GM12872 (cell line): ENCODE measurements around the gene MZT1.

Source experiments
- TF ChIP-seq, protein P1 (sequence below): IDR thresholded peaks from 3 replicates; pipeline ENCODE4 v1.5.1; 2011; ENCODE audit warnings: low read depth, mild to moderate bottlenecking, low read length, moderate library complexity; ENCODE audit not compliant: insufficient read depth

MZT1 gene

DNA sequence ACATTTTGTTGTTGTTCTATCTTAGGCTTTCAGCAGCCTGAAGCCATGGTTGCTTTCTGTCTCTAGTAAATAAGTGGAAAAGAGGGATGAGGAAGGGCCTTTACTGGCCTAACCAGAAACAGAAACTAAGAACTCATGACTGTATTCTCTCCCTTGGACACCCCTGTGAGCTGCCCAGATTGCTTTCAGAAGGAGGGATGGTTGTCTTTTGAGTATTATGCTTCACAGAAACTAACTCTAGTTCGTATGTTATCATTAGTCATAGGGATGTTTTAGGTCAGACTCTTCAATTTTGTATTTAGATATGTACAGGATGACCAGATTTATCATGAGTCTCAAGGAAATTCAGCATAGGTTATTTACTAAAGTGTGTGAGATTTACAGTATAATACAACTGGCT, 17.8 kb upstream of the MZT1 start:
- TF ChIP-seq, protein P1, sequence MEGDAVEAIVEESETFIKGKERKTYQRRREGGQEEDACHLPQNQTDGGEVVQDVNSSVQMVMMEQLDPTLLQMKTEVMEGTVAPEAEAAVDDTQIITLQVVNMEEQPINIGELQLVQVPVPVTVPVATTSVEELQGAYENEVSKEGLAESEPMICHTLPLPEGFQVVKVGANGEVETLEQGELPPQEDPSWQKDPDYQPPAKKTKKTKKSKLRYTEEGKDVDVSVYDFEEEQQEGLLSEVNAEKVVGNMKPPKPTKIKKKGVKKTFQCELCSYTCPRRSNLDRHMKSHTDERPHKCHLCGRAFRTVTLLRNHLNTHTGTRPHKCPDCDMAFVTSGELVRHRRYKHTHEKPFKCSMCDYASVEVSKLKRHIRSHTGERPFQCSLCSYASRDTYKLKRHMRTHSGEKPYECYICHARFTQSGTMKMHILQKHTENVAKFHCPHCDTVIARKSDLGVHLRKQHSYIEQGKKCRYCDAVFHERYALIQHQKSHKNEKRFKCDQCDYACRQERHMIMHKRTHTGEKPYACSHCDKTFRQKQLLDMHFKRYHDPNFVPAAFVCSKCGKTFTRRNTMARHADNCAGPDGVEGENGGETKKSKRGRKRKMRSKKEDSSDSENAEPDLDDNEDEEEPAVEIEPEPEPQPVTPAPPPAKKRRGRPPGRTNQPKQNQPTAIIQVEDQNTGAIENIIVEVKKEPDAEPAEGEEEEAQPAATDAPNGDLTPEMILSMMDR = no peak

DNA sequence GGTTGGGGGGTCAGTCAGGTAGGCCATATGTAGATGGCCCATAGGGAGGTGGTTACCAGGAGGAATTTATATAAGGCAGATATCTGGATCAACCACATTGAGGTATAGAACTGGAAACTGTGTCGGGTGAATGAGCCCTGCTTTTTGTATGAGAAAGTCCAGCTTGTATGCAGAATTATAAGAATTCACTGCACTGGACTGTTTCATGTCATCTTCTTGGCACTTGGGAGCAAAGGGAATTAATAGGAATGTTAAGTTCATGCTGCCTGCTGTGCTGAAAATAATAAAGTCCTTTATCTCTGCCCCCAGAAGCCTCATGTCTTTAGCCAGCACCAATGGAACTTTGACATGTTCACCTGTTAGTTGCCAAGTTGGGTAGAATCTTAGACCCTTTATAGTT, 12.6 kb upstream of the MZT1 start:
- TF ChIP-seq, protein P1 = no peak

DNA sequence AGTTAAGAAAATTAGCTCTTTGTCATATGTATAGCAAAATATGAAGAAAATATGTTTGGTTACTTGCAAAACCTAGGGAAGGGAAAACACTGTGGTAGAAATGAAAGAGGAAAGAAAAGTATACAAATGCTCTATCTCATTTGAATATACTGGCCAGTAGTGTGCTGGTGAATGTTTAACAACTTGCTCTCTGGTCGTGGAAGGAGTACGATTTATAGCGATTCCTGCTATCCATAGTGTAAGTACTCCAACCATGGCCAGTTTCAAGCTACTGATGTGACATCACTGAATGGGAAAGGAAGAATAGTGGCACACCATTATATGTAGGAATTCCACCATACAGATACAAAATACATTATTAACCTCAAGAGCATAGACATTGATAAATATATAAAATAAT, 9.6 kb upstream of the MZT1 start:
- TF ChIP-seq, protein P1 = no peak

DNA sequence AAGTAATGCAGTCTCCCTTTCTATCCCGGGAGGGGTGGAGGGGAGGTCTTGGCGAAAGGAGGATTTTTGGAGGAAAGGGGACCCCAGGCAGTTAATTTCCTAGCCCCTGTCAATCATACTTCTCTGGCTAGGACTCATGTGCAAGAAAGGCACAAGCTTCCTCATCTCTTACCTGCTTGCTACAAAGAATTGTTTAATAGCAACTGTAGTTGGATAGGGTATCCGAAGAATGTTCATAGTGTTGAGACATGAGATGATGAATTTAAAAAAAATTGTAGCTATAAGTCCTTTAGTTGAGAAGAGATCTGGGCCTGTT, 819 bp upstream of the MZT1 start:
- TF ChIP-seq, protein P1 = no peak

DNA sequence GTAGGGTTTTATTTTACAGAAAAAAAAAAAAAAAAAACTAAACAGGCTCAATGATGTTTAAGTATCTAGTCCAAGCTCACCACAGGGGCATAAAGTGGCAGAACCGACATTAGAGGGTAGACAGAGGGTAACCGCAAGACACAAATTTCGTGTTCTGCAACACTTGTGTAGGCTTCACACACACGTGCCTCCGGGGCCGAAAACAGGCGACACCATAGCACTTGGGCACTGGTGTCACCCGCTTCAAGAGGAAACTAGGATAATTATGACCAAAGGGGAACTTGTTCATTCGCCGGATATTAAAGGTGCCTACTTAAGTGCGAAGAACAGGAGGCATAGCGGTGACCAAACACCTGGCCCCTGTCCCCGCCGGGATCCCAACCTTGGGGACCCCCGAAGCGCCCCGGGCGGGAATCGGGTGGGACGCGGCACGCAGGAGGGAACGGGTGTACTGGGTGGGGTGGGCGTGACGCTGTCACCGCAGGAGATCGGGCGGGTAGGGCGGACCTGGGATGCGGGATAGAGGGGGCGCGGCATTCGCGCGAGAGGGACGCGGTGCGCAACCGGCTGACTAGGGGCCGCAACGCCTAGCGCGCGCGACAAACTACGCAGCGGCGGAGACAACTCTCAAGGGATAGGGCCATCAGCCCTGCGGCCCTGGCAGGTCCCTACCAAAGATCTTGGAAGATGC, 558 bp downstream of the MZT1 start:
- TF ChIP-seq, protein P1 = no peak

DNA sequence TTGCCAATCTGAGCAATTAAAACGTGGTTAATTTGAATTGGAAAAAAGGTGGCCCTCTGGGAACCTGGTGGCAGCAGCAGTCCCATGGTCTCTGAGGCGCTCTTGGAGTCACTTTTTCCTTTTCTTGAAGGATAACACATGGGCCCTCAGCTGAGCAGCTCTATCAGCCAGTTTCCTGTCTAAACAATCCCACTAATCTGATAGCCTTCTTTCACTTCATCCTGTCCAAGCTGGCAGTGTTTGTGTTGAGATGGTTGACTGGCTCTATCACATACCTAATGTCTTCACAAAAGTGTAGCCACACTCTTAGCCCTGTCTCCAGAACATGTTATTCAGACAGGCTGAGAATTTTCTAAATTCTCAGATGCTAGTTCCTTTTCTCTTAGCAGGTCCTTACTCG, 10.7 kb downstream of the MZT1 start:
- TF ChIP-seq, protein P1 = no peak

DNA sequence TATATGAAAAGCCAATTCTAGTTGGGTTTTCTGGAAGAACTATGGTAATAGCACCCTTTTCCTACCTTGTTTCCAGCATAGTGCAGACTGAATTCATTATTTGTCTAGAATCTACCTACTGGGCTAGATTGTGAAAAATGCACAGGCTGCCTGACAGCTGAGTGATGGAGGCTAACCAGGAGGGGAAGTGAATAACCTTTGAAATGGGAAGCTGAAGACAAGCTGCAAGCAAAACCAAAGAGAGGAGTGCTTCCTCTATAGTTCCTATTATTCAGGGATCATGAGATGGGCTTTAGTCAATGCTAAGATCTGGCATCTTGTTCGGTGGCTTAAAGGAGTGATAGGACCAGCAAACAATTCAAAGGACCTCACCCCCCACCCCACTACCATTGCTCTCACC, 26.9 kb downstream of the MZT1 start:
- TF ChIP-seq, protein P1 = no peak
